Measurements from ENCODE around the gene BST2.

DNA sequence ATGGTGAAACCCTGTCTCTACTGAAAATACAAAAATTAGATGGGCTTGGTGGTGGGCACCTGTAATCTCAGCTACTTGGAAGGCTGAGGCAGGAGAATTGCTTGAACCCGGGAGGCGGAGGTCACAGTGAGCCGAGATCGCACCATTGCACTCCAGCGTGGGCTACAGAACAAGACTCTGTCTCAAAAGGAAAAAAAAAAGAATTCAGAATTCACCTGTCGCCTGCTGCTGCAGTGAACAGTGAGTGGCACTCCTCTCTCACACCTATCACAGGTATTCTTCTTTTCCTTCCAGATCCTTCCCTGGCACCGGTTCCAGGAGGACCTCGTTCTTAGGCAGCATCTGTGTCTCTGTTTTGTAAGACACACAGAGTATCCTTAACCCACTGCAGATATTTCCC lies 8.7 kb upstream of the BST2 start:
- TF ChIP-seq POLR2A (IDR thresholded peaks at IDR 0.05), result no peak
- TF ChIP-seq, protein P1, sequence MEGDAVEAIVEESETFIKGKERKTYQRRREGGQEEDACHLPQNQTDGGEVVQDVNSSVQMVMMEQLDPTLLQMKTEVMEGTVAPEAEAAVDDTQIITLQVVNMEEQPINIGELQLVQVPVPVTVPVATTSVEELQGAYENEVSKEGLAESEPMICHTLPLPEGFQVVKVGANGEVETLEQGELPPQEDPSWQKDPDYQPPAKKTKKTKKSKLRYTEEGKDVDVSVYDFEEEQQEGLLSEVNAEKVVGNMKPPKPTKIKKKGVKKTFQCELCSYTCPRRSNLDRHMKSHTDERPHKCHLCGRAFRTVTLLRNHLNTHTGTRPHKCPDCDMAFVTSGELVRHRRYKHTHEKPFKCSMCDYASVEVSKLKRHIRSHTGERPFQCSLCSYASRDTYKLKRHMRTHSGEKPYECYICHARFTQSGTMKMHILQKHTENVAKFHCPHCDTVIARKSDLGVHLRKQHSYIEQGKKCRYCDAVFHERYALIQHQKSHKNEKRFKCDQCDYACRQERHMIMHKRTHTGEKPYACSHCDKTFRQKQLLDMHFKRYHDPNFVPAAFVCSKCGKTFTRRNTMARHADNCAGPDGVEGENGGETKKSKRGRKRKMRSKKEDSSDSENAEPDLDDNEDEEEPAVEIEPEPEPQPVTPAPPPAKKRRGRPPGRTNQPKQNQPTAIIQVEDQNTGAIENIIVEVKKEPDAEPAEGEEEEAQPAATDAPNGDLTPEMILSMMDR (IDR thresholded peaks at IDR 0.05), result no peak
- TF ChIP-seq POLR2AphosphoS5 (IDR thresholded peaks at IDR 0.05), result no peak

All from prostate gland (tissue), 2 donors.